Fibroblast of mammary gland (primary cell): ENCODE results near the gene LRP5.

Experiments used
- DNase-seq: peaks from one replicate; pipeline ENCODE4 v3.0.0-alpha.2; 2010; ENCODE audit warnings: low read depth
- H3K4me3 ChIP-seq: 2 replicates; pipeline ENCODE4 v1.5.1; 2011; ENCODE audit warnings: low read depth, mild to moderate bottlenecking, low read length, moderate library complexity; ENCODE audit not compliant: control insufficient read depth
- TF ChIP-seq, protein P1 (sequence below): conservative IDR thresholded peaks from 2 replicates; pipeline ENCODE4 v1.5.1; 2011; ENCODE audit warnings: low read depth, low read length, inconsistent platforms; ENCODE audit not compliant: control insufficient read depth, insufficient read depth

Gene LRP5

DNA sequence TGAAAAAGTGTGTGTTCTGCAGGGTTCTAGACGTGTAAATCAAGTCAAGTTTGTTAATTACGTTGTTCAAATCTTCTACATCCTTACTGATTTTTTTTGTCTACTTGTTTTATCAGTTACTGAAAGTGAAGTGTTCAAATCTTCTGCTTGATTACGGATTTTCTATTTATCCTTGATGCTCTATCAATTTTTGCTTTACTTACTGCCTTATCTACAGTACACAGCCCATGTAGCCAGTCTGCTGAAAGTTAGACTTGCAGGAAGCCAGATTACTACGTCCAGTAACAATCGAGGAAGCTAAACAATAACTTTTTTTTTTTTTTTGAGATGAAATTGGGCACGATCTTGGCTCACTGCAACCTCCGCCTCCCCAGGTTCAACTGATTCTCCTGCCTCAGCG lies 25.0 kb upstream of the LRP5 start:
- TF ChIP-seq, protein P1, sequence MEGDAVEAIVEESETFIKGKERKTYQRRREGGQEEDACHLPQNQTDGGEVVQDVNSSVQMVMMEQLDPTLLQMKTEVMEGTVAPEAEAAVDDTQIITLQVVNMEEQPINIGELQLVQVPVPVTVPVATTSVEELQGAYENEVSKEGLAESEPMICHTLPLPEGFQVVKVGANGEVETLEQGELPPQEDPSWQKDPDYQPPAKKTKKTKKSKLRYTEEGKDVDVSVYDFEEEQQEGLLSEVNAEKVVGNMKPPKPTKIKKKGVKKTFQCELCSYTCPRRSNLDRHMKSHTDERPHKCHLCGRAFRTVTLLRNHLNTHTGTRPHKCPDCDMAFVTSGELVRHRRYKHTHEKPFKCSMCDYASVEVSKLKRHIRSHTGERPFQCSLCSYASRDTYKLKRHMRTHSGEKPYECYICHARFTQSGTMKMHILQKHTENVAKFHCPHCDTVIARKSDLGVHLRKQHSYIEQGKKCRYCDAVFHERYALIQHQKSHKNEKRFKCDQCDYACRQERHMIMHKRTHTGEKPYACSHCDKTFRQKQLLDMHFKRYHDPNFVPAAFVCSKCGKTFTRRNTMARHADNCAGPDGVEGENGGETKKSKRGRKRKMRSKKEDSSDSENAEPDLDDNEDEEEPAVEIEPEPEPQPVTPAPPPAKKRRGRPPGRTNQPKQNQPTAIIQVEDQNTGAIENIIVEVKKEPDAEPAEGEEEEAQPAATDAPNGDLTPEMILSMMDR, result no peak
- no peak overlapping the region for H3K4me3 ChIP-seq
- no peak for DNase-seq

GRCh38 chr11:68289456-68289855 lies 22.9 kb upstream of the LRP5 start:
- DNase-seq, result no peak

DNA sequence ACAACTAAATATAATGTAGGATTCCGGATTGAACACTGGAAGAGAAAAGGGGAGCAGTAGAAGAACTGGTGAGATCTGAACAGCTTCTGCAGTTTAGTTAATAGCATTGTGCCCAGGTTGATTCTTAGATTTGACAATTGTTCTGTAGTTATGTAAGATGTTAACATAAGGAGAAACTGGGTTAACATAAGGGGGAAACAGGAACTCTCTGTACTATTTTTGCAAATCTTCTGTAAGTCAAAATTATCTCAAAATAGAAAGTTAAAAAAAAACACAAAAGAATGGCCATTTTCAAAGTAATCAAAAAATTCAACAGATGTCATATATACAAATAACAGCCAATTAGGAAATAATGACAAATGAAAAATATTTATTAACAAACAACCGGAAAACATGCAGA lies 18.7 kb upstream of the LRP5 start:
- TF ChIP-seq, protein P1, result no peak
- H3K4me3 ChIP-seq, result no peak overlapping the region

More at GRCh38 chr11:68289456-68289855, 22.9 kb upstream of the LRP5 start:
- no peak overlapping the region for H3K4me3 ChIP-seq
- TF ChIP-seq, protein P1, result no peak

GRCh38 chr11:68295271-68295670 lies 17.1 kb upstream of the LRP5 start:
- TF ChIP-seq, protein P1, result no peak
- H3K4me3 ChIP-seq, result no peak overlapping the region
- no peak for DNase-seq

More for the DNA sequence above, 18.7 kb upstream of the LRP5 start:
- no peak for DNase-seq

GRCh38 chr11:68295940-68296339 lies 16.5 kb upstream of the LRP5 start:
- DNase-seq, result no peak
- TF ChIP-seq, protein P1, result no peak
- H3K4me3 ChIP-seq, result no peak overlapping the region

DNA sequence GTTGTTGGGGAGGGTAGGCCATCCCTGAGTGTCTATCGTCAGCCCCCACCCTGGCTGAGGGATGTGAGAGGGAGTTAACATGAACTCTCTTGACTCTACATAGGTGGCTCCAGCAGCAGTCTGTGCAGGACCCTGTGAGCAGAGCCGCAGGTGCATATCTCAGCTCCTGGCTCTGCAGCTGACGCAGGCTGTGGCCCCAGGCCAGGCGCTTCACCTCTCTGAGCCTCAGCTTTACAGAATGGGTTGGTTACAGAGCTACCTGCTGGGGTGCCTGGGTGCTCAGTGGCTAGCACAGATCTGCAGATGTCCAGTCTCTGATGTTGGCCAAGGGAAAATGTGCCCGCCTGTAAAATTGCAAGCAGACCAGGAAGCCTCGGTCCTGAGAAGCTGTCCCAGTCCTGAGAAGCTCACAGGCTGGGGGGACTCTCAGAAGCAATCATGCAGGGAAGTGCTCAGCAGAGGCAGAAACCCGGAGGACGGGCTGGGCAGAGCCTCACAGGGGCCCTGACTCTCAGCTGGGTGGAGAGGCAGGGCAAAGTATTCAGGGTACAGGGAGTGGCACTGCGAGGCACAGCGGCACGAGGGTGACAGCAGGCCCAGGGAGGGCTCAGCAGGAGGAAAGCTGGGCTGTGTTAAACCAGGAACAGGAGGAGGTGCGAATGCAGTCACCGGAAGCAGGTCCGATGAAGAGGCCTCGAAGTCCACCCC lies 15.9 kb upstream of the LRP5 start:
- TF ChIP-seq, protein P1, result no peak
- DNase-seq, result no peak
- H3K4me3 ChIP-seq, result no peak overlapping the region

DNA sequence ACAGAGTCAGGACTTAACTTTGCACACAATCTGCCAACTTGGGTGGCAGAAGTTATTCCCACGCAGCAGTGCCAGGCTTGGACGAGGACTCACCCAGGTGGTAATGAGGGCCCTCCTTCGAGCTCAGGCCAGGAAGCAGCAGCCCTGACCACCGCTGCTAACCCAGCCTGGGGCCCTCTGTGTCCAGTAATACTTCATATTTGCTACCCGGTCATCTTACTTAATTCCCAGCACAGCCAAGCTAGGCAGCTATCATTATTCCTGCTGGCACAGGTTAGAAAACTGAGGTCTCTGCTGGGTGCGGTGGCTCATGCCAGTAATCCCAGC lies 15.4 kb upstream of the LRP5 start:
- TF ChIP-seq, protein P1, result no peak
- DNase-seq, result no peak
- no peak overlapping the region for H3K4me3 ChIP-seq
